ENCODE measurements around the gene WNT10A.
A peak's percentile ranks its signal among the peaks of the same experiment; 100 is the strongest.
"Not testable (repeated sequence)": the region's sequence is repeated elsewhere in the genome, so short reads cannot be mapped to it uniquely, and the experiment has no call there.

The WNT10A gene

DNA sequence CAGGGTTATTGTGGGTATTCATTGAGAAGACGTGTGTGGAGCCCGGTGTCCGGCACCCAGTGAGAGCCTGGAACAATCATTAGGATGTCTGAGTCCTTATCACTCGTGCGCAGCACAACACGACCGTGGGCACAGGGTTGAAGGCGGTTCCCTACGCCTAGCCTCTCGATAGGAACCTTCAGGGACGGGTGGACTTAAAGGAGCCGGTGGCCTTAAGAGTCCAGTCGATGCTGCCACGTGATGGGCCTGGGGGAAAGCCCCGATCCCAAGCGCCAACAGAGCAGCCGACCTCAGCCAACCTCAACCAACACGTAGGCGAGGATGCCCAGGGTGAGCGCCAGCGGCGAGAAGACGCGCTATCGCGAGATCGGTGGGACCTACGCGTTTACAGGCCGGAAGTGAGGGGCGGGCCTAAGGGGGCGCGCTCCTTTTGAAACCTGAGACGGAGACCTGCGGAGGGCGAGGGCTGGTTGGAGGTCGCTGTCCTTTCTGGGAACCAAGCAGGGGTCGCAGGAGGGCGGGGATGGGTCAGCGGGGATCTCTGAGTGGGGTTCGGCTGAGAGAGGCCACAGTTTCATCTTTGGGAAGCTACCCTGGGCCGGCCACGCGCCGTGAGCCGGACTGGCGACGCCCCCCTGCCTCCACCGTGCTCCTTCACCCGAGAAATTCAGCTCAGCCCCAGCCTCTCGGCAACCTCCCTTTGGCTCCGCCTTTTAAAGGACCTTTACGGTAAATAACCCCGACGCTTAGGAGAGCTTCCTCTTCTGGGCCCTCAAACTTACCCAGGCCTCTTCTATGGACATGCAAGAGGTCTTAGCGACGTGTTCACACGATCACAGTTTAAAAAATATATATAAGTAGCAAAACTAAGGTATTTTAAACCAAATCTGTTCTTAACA is 28.3 kb downstream of the WNT10A start:
- peak overlapping the region; percentile 76 for H3K4me3 Mint-ChIP-seq

GRCh38 chr2:218910741-218911140 is 30.1 kb downstream of the WNT10A start:
- peak overlapping the region; percentile 76 for H3K4me3 Mint-ChIP-seq
- peaks cover 6% of the 10 kb centered on the region for H3K36me3 Mint-ChIP-seq
- ATAC-seq (no peak), DNase-seq (ENCODE audit: low spot score in 2 of 2) (no peak)
- no peaks in the 10 kb centered on the region for H3K4me1 Mint-ChIP-seq
- H3K9me3 Mint-ChIP-seq, result no peaks in the 10 kb centered on the region
- H3K27ac Mint-ChIP-seq, result no peak overlapping the region

More for the DNA sequence above, 28.3 kb downstream of the WNT10A start:
- Mint-ChIP-seq H3K9me3 (no peaks in the 10 kb centered on the region), H3K27ac (peak overlapping the region; percentile 88), H3K4me1 (peaks cover 4% of the 10 kb centered on the region), H3K36me3 (peaks cover 6% of the 10 kb centered on the region)
- ATAC-seq (peak; percentile 97), DNase-seq (ENCODE audit: low spot score in 2 of 2) (peak; percentile 87 to 96)

DNA sequence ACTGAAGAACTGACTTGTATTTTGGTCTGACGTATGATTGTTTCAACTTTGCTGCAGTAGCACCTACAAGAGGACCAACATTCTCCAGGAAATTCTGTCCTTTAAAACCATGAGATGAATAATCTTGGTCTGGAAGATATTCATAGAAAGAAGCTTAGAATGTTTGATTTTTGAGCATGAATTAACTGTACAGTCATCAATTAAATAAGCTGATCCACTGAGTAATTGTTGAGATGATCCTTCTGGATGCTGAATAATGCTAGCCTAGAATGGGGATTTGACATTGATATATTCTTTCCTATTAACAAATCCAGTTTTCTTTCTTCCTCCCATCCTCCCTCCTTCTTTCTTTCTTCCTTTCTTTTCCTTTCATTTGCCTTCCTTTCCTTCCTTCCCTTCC is 39.9 kb downstream of the WNT10A start:
- DNase-seq (ENCODE audit: low spot score in 2 of 2) (no peak), ATAC-seq (no peak)
- no peak overlapping the region for H3K4me3 Mint-ChIP-seq
- no peak overlapping the region for H3K27ac Mint-ChIP-seq
- no peaks in the 10 kb centered on the region for H3K9me3 Mint-ChIP-seq
- no peaks in the 10 kb centered on the region for H3K36me3 Mint-ChIP-seq
- no peaks in the 10 kb centered on the region for H3K4me1 Mint-ChIP-seq

GRCh38 chr2:218924757-218925156 is 44.1 kb downstream of the WNT10A start:
- no peak for DNase-seq (ENCODE audit: low spot score in 2 of 2)
- Mint-ChIP-seq H3K27ac (no peak overlapping the region), H3K4me3 (no peak overlapping the region), H3K36me3 (no peaks in the 10 kb centered on the region), H3K4me1 (no peaks in the 10 kb centered on the region), H3K9me3 (no peaks in the 10 kb centered on the region)
- ATAC-seq, result no peak

DNA sequence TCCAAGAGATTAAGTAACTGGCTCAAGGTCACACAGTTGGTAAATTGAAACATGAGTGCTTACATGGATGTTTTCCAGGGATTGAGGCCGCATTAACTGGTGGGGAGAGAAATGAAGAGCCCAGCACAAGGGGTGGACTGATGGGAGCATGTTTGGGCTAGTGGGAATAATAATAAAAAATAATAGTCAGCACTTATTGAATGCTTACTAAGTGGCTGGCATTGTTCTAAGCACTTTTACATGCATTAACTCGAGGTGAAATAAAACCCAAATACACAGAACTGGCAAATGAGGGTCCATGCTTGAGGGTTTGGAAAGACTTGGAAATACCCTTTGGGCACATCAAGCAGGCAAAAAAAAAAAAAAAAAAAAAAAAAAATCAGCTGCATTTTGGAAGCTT is 44.8 kb downstream of the WNT10A start:
- DNase-seq (ENCODE audit: low spot score in 2 of 2) (no peak), ATAC-seq (no peak)
- no peaks in the 10 kb centered on the region for H3K9me3 Mint-ChIP-seq
- H3K4me1 Mint-ChIP-seq, result no peaks in the 10 kb centered on the region
- H3K27ac Mint-ChIP-seq, result no peak overlapping the region
- no peak overlapping the region for H3K4me3 Mint-ChIP-seq
- no peaks in the 10 kb centered on the region for H3K36me3 Mint-ChIP-seq

DNA sequence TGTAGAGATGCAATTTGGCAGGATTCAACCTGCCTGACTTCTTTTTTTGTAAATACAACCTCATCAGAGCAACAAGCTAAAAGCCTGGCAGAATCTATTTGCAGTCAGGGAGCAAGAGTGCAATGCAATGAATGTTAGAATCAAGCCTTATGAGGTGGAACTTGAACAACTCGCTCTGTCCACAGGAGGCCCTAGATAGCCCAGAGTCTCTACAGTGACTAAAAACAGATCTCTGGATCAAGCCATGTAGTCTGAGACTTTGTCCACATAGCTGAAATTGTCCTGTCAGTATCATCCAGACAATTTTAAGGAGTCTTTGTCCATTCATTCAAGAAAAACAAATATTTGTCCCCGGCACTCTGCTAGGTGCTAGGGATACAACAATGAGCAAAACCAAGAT is 46.8 kb downstream of the WNT10A start:
- H3K36me3 Mint-ChIP-seq, result no peaks in the 10 kb centered on the region
- no peaks in the 10 kb centered on the region for H3K4me1 Mint-ChIP-seq
- H3K4me3 Mint-ChIP-seq, result no peak overlapping the region
- no peak for ATAC-seq
- no peak overlapping the region for H3K27ac Mint-ChIP-seq
- no peaks in the 10 kb centered on the region for H3K9me3 Mint-ChIP-seq
- no peak for DNase-seq (ENCODE audit: low spot score in 2 of 2)

DNA sequence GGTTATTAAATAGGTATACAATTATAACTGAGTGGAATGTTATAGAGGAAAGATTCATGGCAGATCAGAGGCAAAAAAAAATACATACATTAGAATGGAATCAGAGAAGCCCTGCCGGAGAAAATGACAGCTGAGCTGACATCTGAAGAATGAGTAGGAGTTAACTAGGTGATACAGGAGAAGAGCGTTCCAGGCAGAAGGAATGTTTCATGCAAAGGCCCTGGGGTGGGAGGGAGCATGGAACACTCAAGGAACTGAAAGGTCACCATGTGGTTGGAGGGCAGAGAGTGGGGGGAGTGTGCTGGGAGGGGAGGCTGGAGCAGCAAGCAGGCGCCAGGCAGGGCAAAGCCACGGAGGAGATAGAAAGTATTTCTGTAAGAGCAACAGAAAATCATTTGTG is 47.2 kb downstream of the WNT10A start:
- DNase-seq (ENCODE audit: low spot score in 2 of 2), result no peak
- H3K4me3 Mint-ChIP-seq, result no peak overlapping the region
- no peak for ATAC-seq
- no peaks in the 10 kb centered on the region for H3K4me1 Mint-ChIP-seq
- H3K9me3 Mint-ChIP-seq, result no peaks in the 10 kb centered on the region
- H3K36me3 Mint-ChIP-seq, result no peaks in the 10 kb centered on the region
- H3K27ac Mint-ChIP-seq, result no peak overlapping the region

DNA sequence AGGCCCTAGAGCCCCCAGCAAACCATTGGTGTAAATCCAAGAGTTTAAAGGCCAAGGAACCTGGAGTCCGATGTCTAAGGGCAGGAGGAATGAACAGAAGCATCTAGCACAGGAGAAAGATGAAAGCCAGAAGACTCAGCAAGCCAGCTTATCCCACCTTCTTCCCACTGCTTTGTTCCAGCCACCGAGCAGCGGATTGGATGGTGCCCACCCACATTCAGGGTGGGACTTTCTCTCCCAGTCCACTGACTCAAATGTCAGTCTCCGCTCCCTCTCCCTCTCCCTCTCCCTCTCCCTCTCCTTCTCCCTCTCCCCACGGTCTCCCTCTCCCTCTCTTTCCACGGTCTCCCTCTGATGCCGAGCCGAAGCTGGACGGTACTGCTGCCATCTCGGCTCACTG is 49.8 kb downstream of the WNT10A start:
- H3K4me1 Mint-ChIP-seq; H3K4me3 Mint-ChIP-seq; ATAC-seq; H3K27ac Mint-ChIP-seq; H3K36me3 Mint-ChIP-seq; H3K9me3 Mint-ChIP-seq; DNase-seq (ENCODE audit: low spot score in 2 of 2): not testable (repeated sequence)

DNA sequence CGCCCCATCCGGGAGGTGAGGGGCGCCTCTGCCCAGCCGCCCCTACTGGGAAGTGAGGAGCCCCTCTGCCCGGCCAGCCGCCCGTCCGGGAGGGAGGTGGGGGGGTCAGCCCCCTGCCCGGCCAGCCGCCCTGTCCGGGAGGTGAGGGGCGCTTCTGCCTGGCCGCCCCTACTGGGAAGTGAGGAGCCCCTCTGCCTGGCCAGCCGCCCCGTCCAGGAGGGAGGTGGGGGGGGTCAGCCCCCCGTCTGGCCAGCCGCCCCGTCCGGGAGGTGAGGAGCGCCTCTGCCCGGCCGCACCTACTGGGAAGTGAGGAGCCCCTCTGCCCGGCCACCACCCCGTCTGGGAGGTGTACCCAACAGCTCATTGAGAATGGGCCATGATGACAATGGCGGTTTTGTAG is 51.1 kb downstream of the WNT10A start:
- not testable (repeated sequence) for H3K4me3 Mint-ChIP-seq; H3K9me3 Mint-ChIP-seq; DNase-seq (ENCODE audit: low spot score in 2 of 2); ATAC-seq; H3K36me3 Mint-ChIP-seq; H3K27ac Mint-ChIP-seq; H3K4me1 Mint-ChIP-seq
